A549 (cell line): ENCODE results near the gene PHRF1.

Source experiments
- CBX2 ChIP-seq: fragments of 200-600 bp; sonication (generic); IDR thresholded peaks from 2 replicates; pipeline ENCODE4 v1.6.1; 2016; ENCODE audit warnings: low read depth, mild to moderate bottlenecking, borderline replicate concordance
- EP300 ChIP-seq, 2 experiments: fragments of >200 bp; sonication (Bioruptor Twin); formaldehyde crosslinking; IDR thresholded peaks; 2 replicates in 1 of 2; 3 replicates in 1 of 2; pipeline ENCODE4 v1.6.1; 2016 to 2017
- GATA3 ChIP-seq: IDR thresholded peaks from 2 replicates; pipeline ENCODE4 v1.6.1; 2012; ENCODE audit warnings: borderline replicate concordance
- POLR2A ChIP-seq: IDR thresholded peaks from 2 replicates; pipeline ENCODE4 v1.6.1; 2012; ENCODE audit warnings: mild to moderate bottlenecking, low read length
- USF2 ChIP-seq: fragments of 450-650 bp; IDR thresholded peaks from 2 replicates; pipeline ENCODE4 v1.6.1; 2014; ENCODE audit warnings: antibody characterized with exemption
- TF ChIP-seq, protein P1 (sequence below): fragments of >200 bp; sonication (Bioruptor Twin); formaldehyde crosslinking; IDR thresholded peaks from 3 replicates; pipeline ENCODE4 v1.5.1; 2016

- TF ChIP-seq, protein P1, sequence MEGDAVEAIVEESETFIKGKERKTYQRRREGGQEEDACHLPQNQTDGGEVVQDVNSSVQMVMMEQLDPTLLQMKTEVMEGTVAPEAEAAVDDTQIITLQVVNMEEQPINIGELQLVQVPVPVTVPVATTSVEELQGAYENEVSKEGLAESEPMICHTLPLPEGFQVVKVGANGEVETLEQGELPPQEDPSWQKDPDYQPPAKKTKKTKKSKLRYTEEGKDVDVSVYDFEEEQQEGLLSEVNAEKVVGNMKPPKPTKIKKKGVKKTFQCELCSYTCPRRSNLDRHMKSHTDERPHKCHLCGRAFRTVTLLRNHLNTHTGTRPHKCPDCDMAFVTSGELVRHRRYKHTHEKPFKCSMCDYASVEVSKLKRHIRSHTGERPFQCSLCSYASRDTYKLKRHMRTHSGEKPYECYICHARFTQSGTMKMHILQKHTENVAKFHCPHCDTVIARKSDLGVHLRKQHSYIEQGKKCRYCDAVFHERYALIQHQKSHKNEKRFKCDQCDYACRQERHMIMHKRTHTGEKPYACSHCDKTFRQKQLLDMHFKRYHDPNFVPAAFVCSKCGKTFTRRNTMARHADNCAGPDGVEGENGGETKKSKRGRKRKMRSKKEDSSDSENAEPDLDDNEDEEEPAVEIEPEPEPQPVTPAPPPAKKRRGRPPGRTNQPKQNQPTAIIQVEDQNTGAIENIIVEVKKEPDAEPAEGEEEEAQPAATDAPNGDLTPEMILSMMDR: no peak
- no peak for TF ChIP-seq USF2
- TF ChIP-seq EP300 (IDR thresholded peaks at IDR 0.05): no peak
- TF ChIP-seq POLR2A: no peak
- TF ChIP-seq CBX2: no peak
- no peak for TF ChIP-seq GATA3
Measured at GRCh38 chr11:655036-655726, 78.9 kb downstream of the PHRF1 start.
